B cell (primary cell): ENCODE data around the gene C17orf114.

ENCODE experiments used
- EZH2 ChIP-seq: IDR thresholded peaks from 2 replicates; pipeline ENCODE4 v1.6.1; 2012; ENCODE audit warnings: borderline replicate concordance, low read depth, mild to moderate bottlenecking, moderate library complexity, low read length; ENCODE audit not compliant: insufficient read depth, poor library complexity, severe bottlenecking
- TF ChIP-seq, protein P1 (sequence below): fragments of 200-600 bp; IDR thresholded peaks from one replicate; pipeline ENCODE4 v1.8.0; 2022; ENCODE audit warnings: antibody characterized with exemption, mild to moderate bottlenecking

- no peak for TF ChIP-seq EZH2
- TF ChIP-seq, protein P1, sequence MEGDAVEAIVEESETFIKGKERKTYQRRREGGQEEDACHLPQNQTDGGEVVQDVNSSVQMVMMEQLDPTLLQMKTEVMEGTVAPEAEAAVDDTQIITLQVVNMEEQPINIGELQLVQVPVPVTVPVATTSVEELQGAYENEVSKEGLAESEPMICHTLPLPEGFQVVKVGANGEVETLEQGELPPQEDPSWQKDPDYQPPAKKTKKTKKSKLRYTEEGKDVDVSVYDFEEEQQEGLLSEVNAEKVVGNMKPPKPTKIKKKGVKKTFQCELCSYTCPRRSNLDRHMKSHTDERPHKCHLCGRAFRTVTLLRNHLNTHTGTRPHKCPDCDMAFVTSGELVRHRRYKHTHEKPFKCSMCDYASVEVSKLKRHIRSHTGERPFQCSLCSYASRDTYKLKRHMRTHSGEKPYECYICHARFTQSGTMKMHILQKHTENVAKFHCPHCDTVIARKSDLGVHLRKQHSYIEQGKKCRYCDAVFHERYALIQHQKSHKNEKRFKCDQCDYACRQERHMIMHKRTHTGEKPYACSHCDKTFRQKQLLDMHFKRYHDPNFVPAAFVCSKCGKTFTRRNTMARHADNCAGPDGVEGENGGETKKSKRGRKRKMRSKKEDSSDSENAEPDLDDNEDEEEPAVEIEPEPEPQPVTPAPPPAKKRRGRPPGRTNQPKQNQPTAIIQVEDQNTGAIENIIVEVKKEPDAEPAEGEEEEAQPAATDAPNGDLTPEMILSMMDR: no peak
These were observed 46.9 kb upstream of the C17orf114 start for GRCh38 chr17:4849011-4849536.
